ENCODE results near the gene PRKAG2. TPM values are rescaled to one million over a fixed set of nuclear protein-coding genes. Genes with fewer than 3 reads are reported as not detected.

PRKAG2 gene
- total and polyA plus RNA-seq, 2 of the 8 experiments (the other 6 are each of a cell fraction or from before 2014, with no cell fraction given): 7.5 to 18.1 TPM

DNA sequence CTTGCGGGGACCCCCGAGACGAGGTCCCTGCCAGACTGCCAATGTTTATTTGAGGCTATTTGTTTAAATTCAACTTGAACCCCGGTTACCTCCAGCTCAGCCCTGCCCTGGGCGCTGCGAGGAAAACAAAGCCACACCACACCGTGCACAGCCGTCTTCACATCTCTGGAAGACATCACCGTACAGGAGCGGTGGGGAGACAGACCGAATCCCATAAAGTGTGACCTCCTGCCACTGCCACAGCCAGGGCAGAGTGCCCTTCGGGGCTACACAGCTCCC is 40.0 kb downstream of the PRKAG2 start:
- WGBS, 2 experiments (ENCODE audit: extremely low coverage in 1 of 2, insufficient coverage in 1 of 2, insufficient read length in 1 of 2, insufficient replicate concordance in 2 of 2, low coverage in 1 of 2, low lambda C conversion rate in 2 of 2, missing lambda C conversion rate in 1 of 2): 90% methylated on average over 12 of the region's 12 CpGs; no CpG with 5 or more reads in 1 of the 2 experiments
- Histone ChIP-seq H2AFZ (ENCODE audit: low read length) (no peak overlapping the region), H3K79me1 (ENCODE audit: low read depth, low read length) (no peaks in the 10 kb centered on the region), H3K14ac (ENCODE audit: insufficient read length) (no peak overlapping the region), H3K9me3 (ENCODE audit: insufficient read depth in 2 of 2, low read depth in 1 of 2, low read length in 1 of 2) (no peaks in the 10 kb centered on the region), H3K4me3 (ENCODE audit: extremely low read depth in 1 of 4, insufficient read depth in 2 of 4, low read depth in 3 of 4, low read length in 4 of 4) (no peak overlapping the region), H3K27ac (ENCODE audit: low read depth, low read length) (no peak overlapping the region), H2BK12ac (ENCODE audit: low read depth, low read length) (no peak overlapping the region), H3K23ac (ENCODE audit: insufficient read length) (no peak overlapping the region), H2BK15ac (ENCODE audit: low read length) (no peak overlapping the region), H3K27me3 (replicated peaks in 1 of 4; ENCODE audit: control insufficient read depth in 3 of 4, extremely low read depth in 1 of 4, insufficient read depth in 3 of 4, low read length in 3 of 4) (no peaks in the 10 kb centered on the region), H2BK5ac (ENCODE audit: low read depth, low read length) (no peak overlapping the region), H3K36me3 (ENCODE audit: control insufficient read depth in 2 of 4, insufficient read depth in 4 of 4, low read length in 3 of 4) (no peaks in the 10 kb centered on the region), H4K20me1 (replicated peaks in 1 of 2; ENCODE audit: control insufficient read depth in 1 of 2, insufficient read depth in 2 of 2, low read length in 2 of 2) (no peaks in the 10 kb centered on the region), H3K79me2 (ENCODE audit: control insufficient read depth in 1 of 2, insufficient read depth in 2 of 2, low read length in 2 of 2) (no peaks in the 10 kb centered on the region), H2BK20ac (ENCODE audit: low read length) (no peak overlapping the region), H3K4me2 (ENCODE audit: insufficient read depth in 1 of 2, low read depth in 2 of 2, low read length in 2 of 2) (no peak overlapping the region), H3K4me1 (replicated peaks in 1 of 4; ENCODE audit: control insufficient read depth in 3 of 4, insufficient read depth in 4 of 4, low read length in 3 of 4) (peaks cover 0 to 18% (median 4%) of the 10 kb centered on the region in 4 experiments; a peak in 4 of 7 replicates), H3K4ac (replicated peaks; ENCODE audit: insufficient read length, low read depth, low read length) (peak overlapping the region; percentile 57), H4K5ac (ENCODE audit: insufficient read length, low read depth, low read length) (no peak overlapping the region), H2BK120ac (replicated peaks; ENCODE audit: low read depth, low read length) (no peak overlapping the region), H3K18ac (ENCODE audit: extremely low read depth, low read length) (no peak overlapping the region; the same call in 1 of the 2 replicates), H2AK5ac (ENCODE audit: low read depth, low read length) (peak overlapping the region; percentile 53; the same call in 1 of the 2 replicates), H3K9ac (replicated peaks in 1 of 4; ENCODE audit: extremely low read depth in 1 of 4, low read depth in 3 of 4, low read length in 3 of 4) (no peak overlapping the region), H4K91ac (replicated peaks; ENCODE audit: insufficient read length, low read length) (no peak overlapping the region), H4K8ac (ENCODE audit: extremely low read depth, insufficient read depth, low read length) (no peak overlapping the region; the same call in 1 of the 2 replicates), H3K23me2 (ENCODE audit: low read depth, low read length) (peaks cover 8% of the 10 kb centered on the region; the same call in 1 of the 2 replicates), H3K56ac (replicated peaks; ENCODE audit: insufficient read length, low read depth, low read length) (no peak overlapping the region)
- TF ChIP-seq CEBPB (IDR thresholded peaks at IDR 0.05; ENCODE audit: low read depth, low read length): no peak
- TF ChIP-seq RBBP5 (IDR thresholded peaks at IDR 0.05; ENCODE audit: borderline replicate concordance, low read depth, low read length): no peak
- TF ChIP-seq, protein P1, sequence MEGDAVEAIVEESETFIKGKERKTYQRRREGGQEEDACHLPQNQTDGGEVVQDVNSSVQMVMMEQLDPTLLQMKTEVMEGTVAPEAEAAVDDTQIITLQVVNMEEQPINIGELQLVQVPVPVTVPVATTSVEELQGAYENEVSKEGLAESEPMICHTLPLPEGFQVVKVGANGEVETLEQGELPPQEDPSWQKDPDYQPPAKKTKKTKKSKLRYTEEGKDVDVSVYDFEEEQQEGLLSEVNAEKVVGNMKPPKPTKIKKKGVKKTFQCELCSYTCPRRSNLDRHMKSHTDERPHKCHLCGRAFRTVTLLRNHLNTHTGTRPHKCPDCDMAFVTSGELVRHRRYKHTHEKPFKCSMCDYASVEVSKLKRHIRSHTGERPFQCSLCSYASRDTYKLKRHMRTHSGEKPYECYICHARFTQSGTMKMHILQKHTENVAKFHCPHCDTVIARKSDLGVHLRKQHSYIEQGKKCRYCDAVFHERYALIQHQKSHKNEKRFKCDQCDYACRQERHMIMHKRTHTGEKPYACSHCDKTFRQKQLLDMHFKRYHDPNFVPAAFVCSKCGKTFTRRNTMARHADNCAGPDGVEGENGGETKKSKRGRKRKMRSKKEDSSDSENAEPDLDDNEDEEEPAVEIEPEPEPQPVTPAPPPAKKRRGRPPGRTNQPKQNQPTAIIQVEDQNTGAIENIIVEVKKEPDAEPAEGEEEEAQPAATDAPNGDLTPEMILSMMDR (IDR thresholded peaks at IDR 0.05; ENCODE audit: control extremely low read depth in 1 of 3, insufficient read depth in 1 of 3, low read depth in 1 of 3, low read length in 3 of 3): no peak
- TF ChIP-seq KDM1A (IDR thresholded peaks at IDR 0.05; ENCODE audit: borderline replicate concordance, low read length): no peak
- no peak for TF ChIP-seq PHF8 (conservative IDR thresholded peaks at IDR 0.05; ENCODE audit: low read depth, low read length)
- TF ChIP-seq CHD1 (IDR thresholded peaks at IDR 0.05; ENCODE audit: low read depth, low read length): no peak
- TF ChIP-seq JUND (IDR thresholded peaks at IDR 0.05; ENCODE audit: low read length): no peak
- no peak for TF ChIP-seq RAD21 (IDR thresholded peaks at IDR 0.05 in 1 of 2, conservative IDR thresholded peaks at IDR 0.05 in 1 of 2; ENCODE audit: low read depth in 2 of 2, low read length in 2 of 2)
- no peak for TF ChIP-seq BACH1 (IDR thresholded peaks at IDR 0.05; ENCODE audit: low read length)
- TF ChIP-seq, protein P2, sequence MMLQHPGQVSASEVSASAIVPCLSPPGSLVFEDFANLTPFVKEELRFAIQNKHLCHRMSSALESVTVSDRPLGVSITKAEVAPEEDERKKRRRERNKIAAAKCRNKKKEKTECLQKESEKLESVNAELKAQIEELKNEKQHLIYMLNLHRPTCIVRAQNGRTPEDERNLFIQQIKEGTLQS (IDR thresholded peaks at IDR 0.05; ENCODE audit: insufficient read depth, low read depth, low read length): no peak
- ChIA-PET POLR2A (ENCODE audit: partially characterized antibody) (interaction anchor here (1.7 kb wide), 1 partner anchor 11 kb away, joined by 3 read pairs; no protein-coding TSS in a partner anchor), CTCF (ENCODE audit: partially characterized antibody) (interaction anchor here (0.8 to 3.0 kb wide), 2 partner anchors 10 to 151 kb away, joined by 3 to 14 read pairs; no protein-coding TSS in a partner anchor)
- no peak for DNase-seq (ENCODE audit: low read depth in 1 of 2, low spot score in 2 of 2)
- FAIRE-seq: no peak

Data from H1 (cell line).